Peyer's patch (tissue), 4 donors: ENCODE measurements around the gene SP6.

Source experiments
- POLR2A ChIP-seq, 2 donors: fragments of 450-650 bp; IDR thresholded peaks; one replicate each; pipeline ENCODE4 v1.5.1; 2017; ENCODE audit warnings: antibody characterized with exemption in 2 of 2, mild to moderate bottlenecking in 2 of 2, moderate library complexity in 2 of 2
- TF ChIP-seq, protein P1 (sequence below), 6 experiments: fragments of 450-650 bp in 4 of 6; fragments of 200-600 bp in 2 of 6; sonication (generic) in 1 of 6; IDR thresholded peaks; one replicate each; pipeline ENCODE4 v1.5.1; 2017 to 2019; ENCODE audit warnings: antibody characterized with exemption in 6 of 6, mild to moderate bottlenecking in 3 of 6, moderate library complexity in 1 of 6

DNA sequence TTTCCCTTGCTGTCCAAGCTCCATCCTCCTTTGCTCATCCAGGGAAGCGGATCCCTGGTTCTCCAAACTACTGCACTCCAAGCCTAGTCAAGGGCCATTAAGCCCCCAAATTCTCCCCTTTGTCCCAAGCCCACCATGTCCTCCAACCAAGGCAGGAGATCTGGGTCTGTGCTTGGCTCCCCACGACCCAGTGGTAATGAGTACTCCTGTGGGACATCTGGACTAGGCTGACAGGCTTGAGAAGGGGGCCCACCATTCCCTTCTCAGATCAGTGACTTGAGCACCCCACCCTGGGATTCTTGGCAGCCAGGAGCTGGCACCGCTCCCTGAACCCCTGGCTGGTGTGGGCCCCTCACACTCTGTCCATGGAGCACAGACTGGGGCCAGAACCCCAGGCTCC lies 46.5 kb downstream of the SP6 start:
- TF ChIP-seq, protein P1, sequence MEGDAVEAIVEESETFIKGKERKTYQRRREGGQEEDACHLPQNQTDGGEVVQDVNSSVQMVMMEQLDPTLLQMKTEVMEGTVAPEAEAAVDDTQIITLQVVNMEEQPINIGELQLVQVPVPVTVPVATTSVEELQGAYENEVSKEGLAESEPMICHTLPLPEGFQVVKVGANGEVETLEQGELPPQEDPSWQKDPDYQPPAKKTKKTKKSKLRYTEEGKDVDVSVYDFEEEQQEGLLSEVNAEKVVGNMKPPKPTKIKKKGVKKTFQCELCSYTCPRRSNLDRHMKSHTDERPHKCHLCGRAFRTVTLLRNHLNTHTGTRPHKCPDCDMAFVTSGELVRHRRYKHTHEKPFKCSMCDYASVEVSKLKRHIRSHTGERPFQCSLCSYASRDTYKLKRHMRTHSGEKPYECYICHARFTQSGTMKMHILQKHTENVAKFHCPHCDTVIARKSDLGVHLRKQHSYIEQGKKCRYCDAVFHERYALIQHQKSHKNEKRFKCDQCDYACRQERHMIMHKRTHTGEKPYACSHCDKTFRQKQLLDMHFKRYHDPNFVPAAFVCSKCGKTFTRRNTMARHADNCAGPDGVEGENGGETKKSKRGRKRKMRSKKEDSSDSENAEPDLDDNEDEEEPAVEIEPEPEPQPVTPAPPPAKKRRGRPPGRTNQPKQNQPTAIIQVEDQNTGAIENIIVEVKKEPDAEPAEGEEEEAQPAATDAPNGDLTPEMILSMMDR (IDR thresholded peaks at IDR 0.05) = no peak
- no peak for TF ChIP-seq POLR2A (IDR thresholded peaks at IDR 0.05)
